ENCODE data around the gene REELD1.
A peak's percentile ranks its signal among the peaks of the same experiment; 100 is the strongest.

REELD1 gene

DNA sequence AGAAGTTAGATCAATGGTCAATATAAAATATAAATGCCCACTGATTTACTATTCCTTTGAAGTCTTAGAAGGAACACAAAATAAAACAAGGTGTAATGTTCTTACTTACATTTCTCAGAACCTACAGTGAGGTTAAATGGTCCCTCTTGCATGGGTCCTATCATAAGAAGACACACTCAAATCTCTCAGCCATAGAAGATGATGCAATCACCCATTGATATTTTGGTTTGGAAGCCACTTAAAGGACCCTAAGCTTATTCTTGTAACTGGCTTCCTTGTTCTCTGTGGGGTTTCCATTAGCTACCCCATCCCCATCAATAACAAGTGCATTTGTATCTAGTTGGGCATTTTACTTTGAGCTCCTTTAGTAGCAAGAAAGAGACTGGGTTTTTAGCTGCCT, 15.1 kb downstream of the REELD1 start:
- no peak for DNase-seq

DNA sequence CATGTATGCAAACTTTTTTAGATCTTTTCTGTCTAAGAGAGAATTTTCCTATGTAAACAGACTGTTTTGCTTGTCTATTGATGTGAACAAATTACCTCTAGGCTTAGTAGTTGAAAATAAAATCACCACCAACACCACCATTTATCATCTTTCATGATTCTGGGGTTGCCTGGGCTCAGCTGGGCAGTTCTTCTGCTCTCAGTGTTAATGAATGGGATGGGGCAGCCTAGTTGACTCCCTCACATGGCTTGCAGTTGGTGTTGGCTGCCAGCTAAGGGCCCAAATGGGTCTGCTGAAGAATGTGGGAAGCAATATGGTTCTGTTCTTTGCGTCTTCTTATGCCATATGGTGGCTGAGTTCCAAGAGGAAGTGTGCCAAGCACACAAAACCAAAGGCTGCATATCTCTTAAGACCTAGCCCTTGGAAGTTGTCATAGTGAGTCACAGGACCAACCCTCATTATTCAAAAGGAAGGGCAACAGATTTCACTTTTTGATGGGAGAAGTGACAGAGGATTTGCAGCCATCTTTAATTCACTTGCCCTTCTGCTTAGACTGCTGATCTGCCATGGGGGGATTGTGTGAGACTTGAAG, 17.9 kb downstream of the REELD1 start:
- DNase-seq, result no peak

- DNase-seq, result peak; percentile 2
Observed at GRCh38 chr4:146235654-146236177, 21.4 kb downstream of the REELD1 start.

DNA sequence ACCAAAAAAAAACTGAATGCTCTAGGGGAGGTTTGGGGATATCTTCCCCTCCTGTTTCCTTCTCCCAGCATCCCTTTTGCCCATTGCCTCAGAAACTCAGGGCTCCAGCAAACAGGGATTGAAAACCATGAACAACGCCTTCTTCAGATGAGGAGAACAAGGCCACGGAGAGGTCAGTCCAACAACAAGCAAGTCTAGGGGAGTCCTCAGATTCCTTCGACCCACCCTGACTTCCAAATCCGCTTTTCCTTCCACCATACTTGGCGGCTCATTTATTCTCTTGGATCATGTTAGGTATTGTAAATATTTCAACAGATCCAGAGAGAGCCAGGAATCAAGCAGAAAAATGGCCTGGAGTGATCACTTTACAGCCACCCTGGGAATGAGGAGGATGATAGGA, 21.9 kb downstream of the REELD1 start:
- no peak for DNase-seq

DNA sequence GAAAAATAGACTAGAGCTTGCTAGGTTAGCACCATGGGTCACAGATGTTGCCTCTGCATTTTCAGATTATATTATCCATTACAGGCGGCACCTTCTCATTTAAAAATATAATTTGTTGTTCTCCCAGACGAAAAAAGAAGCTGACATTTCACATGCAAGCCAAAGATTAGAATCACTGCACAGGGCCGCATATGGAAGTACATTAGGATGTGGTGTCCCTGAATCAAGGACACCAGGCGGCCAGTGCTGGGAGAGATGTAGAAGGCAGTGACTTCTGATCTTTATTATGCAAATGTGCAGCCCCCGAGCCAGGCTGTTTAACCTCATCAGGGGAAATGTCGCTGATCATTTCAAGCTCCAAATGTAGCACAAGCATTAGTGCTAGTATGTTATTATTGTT, 22.8 kb downstream of the REELD1 start:
- DNase-seq, result no peak

DNA sequence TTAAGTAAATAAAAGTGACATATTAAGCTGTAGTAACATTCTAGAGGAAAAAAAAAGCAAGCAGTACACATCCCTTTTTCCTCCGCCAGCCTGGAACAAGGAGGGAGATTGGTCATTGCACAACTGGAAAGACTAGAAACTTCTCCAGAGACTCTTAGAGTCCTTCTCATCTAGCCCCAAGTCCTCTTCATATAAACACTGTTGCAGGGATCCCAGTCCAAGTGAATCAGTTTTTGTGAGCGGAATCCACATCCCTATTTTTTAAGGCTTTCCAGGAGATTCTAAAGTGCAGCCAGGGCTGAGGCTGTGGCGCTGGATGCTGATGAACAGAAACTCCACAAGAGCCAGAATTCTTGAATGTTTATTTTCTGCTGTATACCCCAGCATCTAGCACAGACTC, 23.8 kb downstream of the REELD1 start:
- no peak for DNase-seq

GRCh38 chr4:146243141-146243882, 29.0 kb downstream of the REELD1 start:
- DNase-seq, result peak; percentile 33

DNA sequence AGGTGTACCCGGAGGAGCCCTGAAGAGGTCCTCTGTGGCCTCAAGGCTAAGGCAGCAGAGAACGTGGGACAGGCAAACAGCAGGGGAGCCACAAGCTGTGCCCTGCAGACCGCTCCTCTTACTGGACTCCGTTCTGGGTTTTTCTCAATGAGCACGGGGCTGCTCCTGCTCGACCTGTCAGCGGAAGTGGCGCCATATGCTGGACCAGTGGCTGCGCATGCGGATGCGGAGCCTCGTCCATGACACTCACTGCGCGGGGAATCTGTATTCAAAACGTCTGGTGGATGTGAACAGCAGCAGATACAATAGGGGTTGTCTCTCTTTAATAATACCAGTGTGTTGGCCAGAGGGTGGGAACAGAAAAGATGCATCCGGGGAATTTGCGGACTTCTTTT, 29.5 kb downstream of the REELD1 start:
- DNase-seq, result no peak

DNA sequence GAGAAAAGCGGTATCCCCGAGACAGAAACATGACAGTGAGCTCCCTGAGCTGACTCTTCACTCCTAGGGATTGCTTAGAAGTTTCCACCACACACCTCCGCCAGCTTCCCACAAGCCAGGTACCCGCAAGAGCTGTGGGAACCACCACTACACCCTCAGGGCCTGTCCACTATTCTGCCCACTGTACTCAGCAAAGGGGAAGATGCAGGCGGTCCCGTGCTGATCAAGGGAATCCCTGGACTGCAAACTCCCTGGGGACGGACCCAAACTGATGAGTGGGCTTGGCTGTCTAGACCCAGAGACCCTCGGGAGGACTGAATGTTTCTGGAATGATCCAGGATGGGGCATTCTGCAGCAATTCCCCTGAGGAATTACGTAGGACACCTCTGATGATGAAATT, 30.2 kb downstream of the REELD1 start:
- DNase-seq, result no peak

DNA sequence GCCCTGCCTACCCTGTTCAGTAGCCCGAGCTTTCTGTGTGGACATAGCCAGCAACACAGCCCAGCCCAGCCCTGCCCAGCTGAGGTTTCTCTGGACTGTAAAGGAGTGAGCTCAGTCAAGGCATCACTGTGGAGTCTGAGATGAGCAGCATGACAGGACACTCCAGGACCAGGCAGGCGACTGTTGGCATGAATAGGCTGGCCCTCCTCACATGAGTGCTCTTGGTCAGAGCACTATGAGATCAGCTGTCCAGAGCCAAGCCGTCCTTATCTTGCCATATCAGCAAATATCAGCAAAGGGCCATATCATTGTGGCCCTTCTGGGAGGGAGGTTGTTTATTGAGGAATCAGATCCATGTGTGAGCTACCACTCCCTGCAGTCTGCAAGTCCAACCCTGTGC, 30.9 kb downstream of the REELD1 start:
- no peak for DNase-seq

GRCh38 chr4:146245850-146246249, 31.5 kb downstream of the REELD1 start:
- DNase-seq, result no peak

GRCh38 chr4:146246381-146246780, 32.0 kb downstream of the REELD1 start:
- no peak for DNase-seq

DNA sequence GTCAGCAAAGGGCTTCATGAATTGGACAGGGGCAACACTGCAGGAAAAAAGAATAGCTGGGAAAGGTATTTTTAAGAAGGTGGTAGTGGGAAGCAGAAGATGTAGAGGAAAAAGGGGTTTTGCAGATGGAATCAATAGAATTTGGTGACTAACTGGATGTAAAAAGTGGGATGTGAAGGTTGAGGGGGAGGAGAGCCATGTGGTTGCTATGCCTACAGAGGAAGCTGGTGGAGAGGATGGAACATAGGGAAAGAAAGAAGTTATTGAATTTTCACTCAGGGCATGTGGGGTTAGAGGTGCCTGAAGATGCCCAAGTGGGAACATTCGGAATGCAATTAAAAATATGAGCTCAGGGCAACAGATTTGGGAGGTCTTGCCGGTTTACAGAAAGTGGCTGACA, 33.0 kb downstream of the REELD1 start:
- DNase-seq, result no peak

GRCh38 chr4:146252969-146253611, 38.8 kb downstream of the REELD1 start:
- DNase-seq, result no peak

- no peak for DNase-seq
Observed at GRCh38 chr4:146255463-146255862, 41.1 kb downstream of the REELD1 start.

- no peak for DNase-seq
Observed at GRCh38 chr4:146255874-146256273, 41.5 kb downstream of the REELD1 start.

GRCh38 chr4:146256328-146256727, 42.0 kb downstream of the REELD1 start:
- DNase-seq, result no peak

DNA sequence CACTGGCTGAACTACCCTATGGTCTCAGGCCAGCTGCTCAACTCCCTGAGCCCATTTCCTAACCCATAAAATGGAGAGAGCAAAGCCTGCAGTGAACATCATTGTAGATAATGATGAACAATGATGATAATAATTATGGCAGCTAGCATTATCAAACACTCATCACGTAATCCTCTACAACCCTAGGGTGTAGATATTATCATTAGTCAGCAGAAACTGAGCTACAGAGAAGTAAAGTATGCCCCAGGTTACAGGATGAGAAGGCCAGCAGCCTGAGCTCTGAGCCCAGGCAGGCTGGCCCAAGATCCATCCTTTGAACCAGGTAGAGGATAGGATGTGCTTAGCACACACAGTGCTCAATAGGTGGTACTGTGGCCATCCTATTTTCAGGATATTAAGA, 43.2 kb downstream of the REELD1 start:
- DNase-seq, result no peak

- no peak for DNase-seq
Observed at GRCh38 chr4:146260521-146260920, 46.2 kb downstream of the REELD1 start.

DNA sequence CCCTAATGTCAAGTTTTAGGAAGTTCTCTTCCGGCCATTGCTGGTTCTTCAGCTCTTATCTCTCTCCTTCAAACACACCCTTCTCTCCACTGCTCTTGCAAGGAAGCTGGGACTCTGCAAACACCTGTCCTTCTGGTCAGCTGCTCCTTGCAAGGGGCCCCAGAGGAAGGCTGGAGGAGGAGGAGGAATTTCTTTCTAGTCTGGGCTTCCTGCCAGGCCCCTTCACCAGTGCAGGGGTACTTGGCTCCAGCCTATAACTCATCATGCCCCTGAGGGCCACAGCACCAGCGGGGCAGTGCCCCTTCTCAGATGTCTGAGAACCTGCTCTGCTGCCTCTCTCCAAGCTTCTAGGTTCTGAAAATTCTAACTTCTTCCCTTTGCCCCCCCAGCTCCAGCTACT, 46.7 kb downstream of the REELD1 start:
- DNase-seq, result no peak

DNA sequence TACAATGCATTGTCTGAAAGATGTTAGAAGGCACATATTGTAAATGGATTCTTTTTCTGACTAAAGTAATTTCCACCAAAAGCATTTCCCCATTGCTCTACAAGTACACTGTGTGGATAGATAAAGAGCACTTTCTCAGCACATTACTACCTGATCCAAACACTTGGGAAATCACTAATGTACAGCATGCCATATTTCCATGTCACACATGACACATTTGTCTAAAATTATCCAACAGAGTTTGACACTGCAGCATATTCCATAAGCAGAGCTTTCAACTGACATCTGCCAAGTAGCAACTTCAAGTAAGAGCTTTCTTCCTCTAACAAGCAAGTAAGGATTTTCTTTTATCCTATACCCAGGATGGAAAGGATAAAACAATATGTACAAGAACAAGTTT, 49.5 kb downstream of the REELD1 start:
- DNase-seq, result no peak

DNA sequence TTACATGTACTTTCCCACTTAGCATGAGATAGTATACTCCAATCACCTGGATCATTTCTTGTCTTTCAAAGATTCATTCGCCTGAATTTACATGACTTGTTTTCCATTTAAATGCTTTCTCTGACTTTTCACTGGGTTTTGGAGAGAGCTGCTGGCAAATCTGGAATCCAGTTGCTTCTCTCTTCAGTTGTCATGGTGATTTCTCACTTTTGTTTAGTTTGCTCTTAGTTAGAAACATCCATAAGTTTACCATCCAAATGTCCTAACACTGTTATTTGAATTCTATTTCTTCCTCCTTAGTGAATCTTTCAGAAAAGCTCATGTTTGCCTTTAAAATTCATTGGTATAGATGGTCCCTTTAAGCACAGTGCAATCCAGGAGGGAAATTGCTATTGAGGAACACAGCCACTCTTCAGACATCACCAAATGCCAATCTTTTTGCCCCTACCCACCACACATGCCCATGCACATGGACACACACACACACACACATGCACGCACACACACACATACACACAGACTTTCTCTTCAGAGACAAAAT, 51.7 kb downstream of the REELD1 start:
- no peak for DNase-seq

- no peak for DNase-seq
Observed at GRCh38 chr4:146267826-146268225, 53.5 kb downstream of the REELD1 start.

- DNase-seq, result no peak
Observed at GRCh38 chr4:146269228-146269653, 54.9 kb downstream of the REELD1 start.

Measured in CD4-positive, alpha-beta T cell treated with Interferon gamma for 1 hour (primary cell).